K562 (cell line): ENCODE data around the gene SRP9.

Experiments
- POLR2AphosphoS5 ChIP-seq: IDR thresholded peaks from 2 replicates; pipeline ENCODE4 v1.6.1; 2011; ENCODE audit warnings: mild to moderate bottlenecking, low read depth, low read length, moderate library complexity; ENCODE audit not compliant: control insufficient read depth, insufficient read depth
- STAT6 ChIP-seq: sonication (generic); formaldehyde crosslinking; IDR thresholded peaks from 2 replicates; pipeline ENCODE4 v1.8.1; 2023; ENCODE audit warnings: mild to moderate bottlenecking, missing genetic modification reagents
- YY1 ChIP-seq, 3 experiments: IDR thresholded peaks; 2 replicates each; pipeline ENCODE4 v1.6.1; 2011; ENCODE audit warnings: low read length in 2 of 3, mild to moderate bottlenecking in 2 of 3, moderate library complexity in 2 of 3, borderline replicate concordance in 1 of 3, control low read depth in 1 of 3, low read depth in 1 of 3; ENCODE audit not compliant: insufficient read depth in 3 of 3, insufficient replicate concordance in 2 of 3, control insufficient read depth in 1 of 3, insufficient read length in 1 of 3; ENCODE audit errors: extremely low read depth in 1 of 3
- ZNF511 ChIP-seq: sonication (generic); formaldehyde crosslinking; IDR thresholded peaks from 2 replicates; pipeline ENCODE4 v1.8.0; 2022; ENCODE audit warnings: mild to moderate bottlenecking, missing genetic modification reagents

GRCh38 chr1:225830841-225831240, 53.2 kb downstream of the SRP9 start:
- TF ChIP-seq POLR2AphosphoS5: no peak
- TF ChIP-seq STAT6 (CRISPR knock-in tag): no peak
- TF ChIP-seq YY1 (IDR thresholded peaks at IDR 0.05; ENCODE audit: borderline replicate concordance in 1 of 3, control insufficient read depth in 1 of 3, extremely low read depth in 1 of 3, insufficient read depth in 3 of 3, insufficient read length in 1 of 3, insufficient replicate concordance in 2 of 3, low read depth in 1 of 3, low read length in 2 of 3): no peak
- no peak for TF ChIP-seq ZNF511 (CRISPR knock-in tag)
